ENCODE results near the gene SLC43A1. TPM values are rescaled to one million over a fixed set of nuclear protein-coding genes. Genes with fewer than 3 reads are reported as not detected.

The SLC43A1 gene
- total RNA-seq, 1 experiment from 2014 or later = 27.1 TPM

DNA sequence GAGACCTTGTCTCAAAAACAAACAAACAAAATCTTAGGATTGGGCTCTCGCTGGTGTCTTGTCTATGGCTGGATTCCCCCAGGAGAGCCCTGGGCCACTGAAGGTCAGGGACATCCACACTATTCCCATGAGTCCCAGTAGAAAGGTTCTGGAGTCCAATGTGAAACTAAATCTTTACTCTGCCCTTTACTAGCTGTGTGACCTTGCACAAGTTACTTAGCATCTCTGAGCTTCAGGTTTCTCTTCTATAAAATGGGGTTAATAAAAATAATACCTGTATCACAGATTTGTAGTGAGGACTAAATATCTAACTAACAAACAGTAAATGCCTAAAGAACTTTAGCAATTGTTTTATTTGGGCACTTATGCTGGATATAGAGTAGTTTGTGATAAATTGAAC is 9.0 kb downstream of the SLC43A1 start (continued):
- TF ChIP-seq, protein P1, sequence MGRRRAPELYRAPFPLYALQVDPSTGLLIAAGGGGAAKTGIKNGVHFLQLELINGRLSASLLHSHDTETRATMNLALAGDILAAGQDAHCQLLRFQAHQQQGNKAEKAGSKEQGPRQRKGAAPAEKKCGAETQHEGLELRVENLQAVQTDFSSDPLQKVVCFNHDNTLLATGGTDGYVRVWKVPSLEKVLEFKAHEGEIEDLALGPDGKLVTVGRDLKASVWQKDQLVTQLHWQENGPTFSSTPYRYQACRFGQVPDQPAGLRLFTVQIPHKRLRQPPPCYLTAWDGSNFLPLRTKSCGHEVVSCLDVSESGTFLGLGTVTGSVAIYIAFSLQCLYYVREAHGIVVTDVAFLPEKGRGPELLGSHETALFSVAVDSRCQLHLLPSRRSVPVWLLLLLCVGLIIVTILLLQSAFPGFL (CRISPR knock-in tag; IDR thresholded peaks at IDR 0.05; ENCODE audit: borderline replicate concordance) = no peak
- TF ChIP-seq, protein P2, sequence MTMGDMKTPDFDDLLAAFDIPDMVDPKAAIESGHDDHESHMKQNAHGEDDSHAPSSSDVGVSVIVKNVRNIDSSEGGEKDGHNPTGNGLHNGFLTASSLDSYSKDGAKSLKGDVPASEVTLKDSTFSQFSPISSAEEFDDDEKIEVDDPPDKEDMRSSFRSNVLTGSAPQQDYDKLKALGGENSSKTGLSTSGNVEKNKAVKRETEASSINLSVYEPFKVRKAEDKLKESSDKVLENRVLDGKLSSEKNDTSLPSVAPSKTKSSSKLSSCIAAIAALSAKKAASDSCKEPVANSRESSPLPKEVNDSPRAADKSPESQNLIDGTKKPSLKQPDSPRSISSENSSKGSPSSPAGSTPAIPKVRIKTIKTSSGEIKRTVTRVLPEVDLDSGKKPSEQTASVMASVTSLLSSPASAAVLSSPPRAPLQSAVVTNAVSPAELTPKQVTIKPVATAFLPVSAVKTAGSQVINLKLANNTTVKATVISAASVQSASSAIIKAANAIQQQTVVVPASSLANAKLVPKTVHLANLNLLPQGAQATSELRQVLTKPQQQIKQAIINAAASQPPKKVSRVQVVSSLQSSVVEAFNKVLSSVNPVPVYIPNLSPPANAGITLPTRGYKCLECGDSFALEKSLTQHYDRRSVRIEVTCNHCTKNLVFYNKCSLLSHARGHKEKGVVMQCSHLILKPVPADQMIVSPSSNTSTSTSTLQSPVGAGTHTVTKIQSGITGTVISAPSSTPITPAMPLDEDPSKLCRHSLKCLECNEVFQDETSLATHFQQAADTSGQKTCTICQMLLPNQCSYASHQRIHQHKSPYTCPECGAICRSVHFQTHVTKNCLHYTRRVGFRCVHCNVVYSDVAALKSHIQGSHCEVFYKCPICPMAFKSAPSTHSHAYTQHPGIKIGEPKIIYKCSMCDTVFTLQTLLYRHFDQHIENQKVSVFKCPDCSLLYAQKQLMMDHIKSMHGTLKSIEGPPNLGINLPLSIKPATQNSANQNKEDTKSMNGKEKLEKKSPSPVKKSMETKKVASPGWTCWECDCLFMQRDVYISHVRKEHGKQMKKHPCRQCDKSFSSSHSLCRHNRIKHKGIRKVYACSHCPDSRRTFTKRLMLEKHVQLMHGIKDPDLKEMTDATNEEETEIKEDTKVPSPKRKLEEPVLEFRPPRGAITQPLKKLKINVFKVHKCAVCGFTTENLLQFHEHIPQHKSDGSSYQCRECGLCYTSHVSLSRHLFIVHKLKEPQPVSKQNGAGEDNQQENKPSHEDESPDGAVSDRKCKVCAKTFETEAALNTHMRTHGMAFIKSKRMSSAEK (CRISPR knock-in tag; IDR thresholded peaks at IDR 0.05; ENCODE audit: borderline replicate concordance) = no peak
- TF ChIP-seq, protein P3, sequence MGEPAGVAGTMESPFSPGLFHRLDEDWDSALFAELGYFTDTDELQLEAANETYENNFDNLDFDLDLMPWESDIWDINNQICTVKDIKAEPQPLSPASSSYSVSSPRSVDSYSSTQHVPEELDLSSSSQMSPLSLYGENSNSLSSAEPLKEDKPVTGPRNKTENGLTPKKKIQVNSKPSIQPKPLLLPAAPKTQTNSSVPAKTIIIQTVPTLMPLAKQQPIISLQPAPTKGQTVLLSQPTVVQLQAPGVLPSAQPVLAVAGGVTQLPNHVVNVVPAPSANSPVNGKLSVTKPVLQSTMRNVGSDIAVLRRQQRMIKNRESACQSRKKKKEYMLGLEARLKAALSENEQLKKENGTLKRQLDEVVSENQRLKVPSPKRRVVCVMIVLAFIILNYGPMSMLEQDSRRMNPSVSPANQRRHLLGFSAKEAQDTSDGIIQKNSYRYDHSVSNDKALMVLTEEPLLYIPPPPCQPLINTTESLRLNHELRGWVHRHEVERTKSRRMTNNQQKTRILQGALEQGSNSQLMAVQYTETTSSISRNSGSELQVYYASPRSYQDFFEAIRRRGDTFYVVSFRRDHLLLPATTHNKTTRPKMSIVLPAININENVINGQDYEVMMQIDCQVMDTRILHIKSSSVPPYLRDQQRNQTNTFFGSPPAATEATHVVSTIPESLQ (CRISPR knock-in tag; IDR thresholded peaks at IDR 0.05) = no peak
- TF ChIP-seq ZNF232 (CRISPR knock-in tag; IDR thresholded peaks at IDR 0.05) = no peak
- no peak for TF ChIP-seq NFYB (CRISPR knock-in tag; conservative IDR thresholded peaks at IDR 0.05; ENCODE audit: low read depth)
- no peak for TF ChIP-seq JAZF1 (CRISPR knock-in tag; IDR thresholded peaks at IDR 0.05)
- TF ChIP-seq GRHL2 (CRISPR knock-in tag; IDR thresholded peaks at IDR 0.05; ENCODE audit: insufficient replicate concordance, severe bottlenecking) = no peak

DNA sequence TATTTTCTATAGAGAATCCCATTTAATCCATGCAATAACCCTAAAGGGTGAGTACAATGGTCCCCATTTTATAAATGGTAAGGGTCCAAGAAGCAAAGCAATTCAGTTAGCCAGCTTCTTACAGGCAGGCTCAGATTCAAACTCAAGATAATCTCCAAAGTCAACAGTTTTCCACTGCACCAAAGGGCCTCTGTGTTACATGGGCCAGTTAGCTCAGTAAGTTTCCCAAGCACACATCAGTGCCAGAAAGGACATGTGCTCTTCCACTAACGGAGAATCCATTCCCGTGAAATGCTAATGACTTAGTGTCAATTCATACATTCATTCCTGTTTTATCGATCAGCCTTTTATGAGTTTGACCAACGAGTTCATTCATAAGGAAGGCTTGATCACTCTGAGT is 11.0 kb downstream of the SLC43A1 start:
- no peak overlapping the region for H3K4me3 Mint-ChIP-seq
- H3K36me3 Mint-ChIP-seq = peaks cover 5% of the 10 kb centered on the region
- no peak for DNase-seq (ENCODE audit: low spot score)
- POLR2A ChIA-PET = no interaction called here
- ATAC-seq = no peak
- CTCF ChIA-PET = interaction anchor here (1.0 to 2.8 kb wide), 4 partner anchors 11 to 61 kb away, joined by 3 to 12 read pairs (median 4); no protein-coding TSS in a partner anchor
- H3K4me1 Mint-ChIP-seq = peaks cover 40% of the 10 kb centered on the region
- no peak overlapping the region for H3K27ac Mint-ChIP-seq
- no peaks in the 10 kb centered on the region for H3K9me3 Mint-ChIP-seq
- no peaks in the 10 kb centered on the region for H3K27me3 Mint-ChIP-seq (ENCODE audit: low read depth)
- TF ChIP-seq ZNF317 (CRISPR knock-in tag; IDR thresholded peaks at IDR 0.05; ENCODE audit: borderline replicate concordance, low read depth) (no peak), SMAD4 (CRISPR knock-in tag; IDR thresholded peaks at IDR 0.05) (no peak), ZBTB21 (CRISPR knock-in tag; IDR thresholded peaks at IDR 0.05; ENCODE audit: borderline replicate concordance) (no peak), NFE2L1 (CRISPR knock-in tag; IDR thresholded peaks at IDR 0.05) (no peak), MYBL2 (CRISPR knock-in tag; IDR thresholded peaks at IDR 0.05) (no peak), ZNF121 (CRISPR knock-in tag; IDR thresholded peaks at IDR 0.05) (no peak)
- TF ChIP-seq, protein P4, sequence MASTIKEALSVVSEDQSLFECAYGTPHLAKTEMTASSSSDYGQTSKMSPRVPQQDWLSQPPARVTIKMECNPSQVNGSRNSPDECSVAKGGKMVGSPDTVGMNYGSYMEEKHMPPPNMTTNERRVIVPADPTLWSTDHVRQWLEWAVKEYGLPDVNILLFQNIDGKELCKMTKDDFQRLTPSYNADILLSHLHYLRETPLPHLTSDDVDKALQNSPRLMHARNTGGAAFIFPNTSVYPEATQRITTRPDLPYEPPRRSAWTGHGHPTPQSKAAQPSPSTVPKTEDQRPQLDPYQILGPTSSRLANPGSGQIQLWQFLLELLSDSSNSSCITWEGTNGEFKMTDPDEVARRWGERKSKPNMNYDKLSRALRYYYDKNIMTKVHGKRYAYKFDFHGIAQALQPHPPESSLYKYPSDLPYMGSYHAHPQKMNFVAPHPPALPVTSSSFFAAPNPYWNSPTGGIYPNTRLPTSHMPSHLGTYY (CRISPR knock-in tag; IDR thresholded peaks at IDR 0.05) = no peak
- TF ChIP-seq, protein P5, sequence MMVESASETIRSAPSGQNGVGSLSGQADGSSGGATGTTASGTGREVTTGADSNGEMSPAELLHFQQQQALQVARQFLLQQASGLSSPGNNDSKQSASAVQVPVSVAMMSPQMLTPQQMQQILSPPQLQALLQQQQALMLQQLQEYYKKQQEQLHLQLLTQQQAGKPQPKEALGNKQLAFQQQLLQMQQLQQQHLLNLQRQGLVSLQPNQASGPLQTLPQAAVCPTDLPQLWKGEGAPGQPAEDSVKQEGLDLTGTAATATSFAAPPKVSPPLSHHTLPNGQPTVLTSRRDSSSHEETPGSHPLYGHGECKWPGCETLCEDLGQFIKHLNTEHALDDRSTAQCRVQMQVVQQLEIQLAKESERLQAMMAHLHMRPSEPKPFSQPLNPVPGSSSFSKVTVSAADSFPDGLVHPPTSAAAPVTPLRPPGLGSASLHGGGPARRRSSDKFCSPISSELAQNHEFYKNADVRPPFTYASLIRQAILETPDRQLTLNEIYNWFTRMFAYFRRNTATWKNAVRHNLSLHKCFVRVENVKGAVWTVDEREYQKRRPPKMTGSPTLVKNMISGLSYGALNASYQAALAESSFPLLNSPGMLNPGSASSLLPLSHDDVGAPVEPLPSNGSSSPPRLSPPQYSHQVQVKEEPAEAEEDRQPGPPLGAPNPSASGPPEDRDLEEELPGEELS (CRISPR knock-in tag; IDR thresholded peaks at IDR 0.05) = no peak
- TF ChIP-seq, protein P2 (CRISPR knock-in tag; IDR thresholded peaks at IDR 0.05; ENCODE audit: borderline replicate concordance) = no peak
- TF ChIP-seq, protein P6, sequence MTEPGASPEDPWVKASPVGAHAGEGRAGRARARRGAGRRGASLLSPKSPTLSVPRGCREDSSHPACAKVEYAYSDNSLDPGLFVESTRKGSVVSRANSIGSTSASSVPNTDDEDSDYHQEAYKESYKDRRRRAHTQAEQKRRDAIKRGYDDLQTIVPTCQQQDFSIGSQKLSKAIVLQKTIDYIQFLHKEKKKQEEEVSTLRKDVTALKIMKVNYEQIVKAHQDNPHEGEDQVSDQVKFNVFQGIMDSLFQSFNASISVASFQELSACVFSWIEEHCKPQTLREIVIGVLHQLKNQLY (CRISPR knock-in tag; IDR thresholded peaks at IDR 0.05) = no peak
- TF ChIP-seq, protein P7, sequence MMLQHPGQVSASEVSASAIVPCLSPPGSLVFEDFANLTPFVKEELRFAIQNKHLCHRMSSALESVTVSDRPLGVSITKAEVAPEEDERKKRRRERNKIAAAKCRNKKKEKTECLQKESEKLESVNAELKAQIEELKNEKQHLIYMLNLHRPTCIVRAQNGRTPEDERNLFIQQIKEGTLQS (CRISPR knock-in tag; conservative IDR thresholded peaks at IDR 0.05) = no peak
